Measurements from ENCODE around the gene RGSL1. TPM values are rescaled to one million over a fixed set of nuclear protein-coding genes. Genes with fewer than 3 reads are reported as not detected.

RGSL1 gene
- polyA plus RNA-seq, 12 donors: not detected

- peak; percentile 81 for DNase-seq
These were observed 138.8 kb downstream of the RGSL1 start, which contains the start of gene RNASEL for GRCh38 chr1:182588500-182589396. TSS of gene RNASEL (minus strand) at chr1:182589256. CDS start at chr1:182586806, 2,450 bp downstream.

- DNase-seq: no peak
These were observed 139.6 kb downstream of the RGSL1 start for GRCh38 chr1:182589520-182589919.

GRCh38 chr1:182589931-182590330 is 140.0 kb downstream of the RGSL1 start:
- no peak for DNase-seq

GRCh38 chr1:182595641-182596240 is 145.8 kb downstream of the RGSL1 start:
- DNase-seq: no peak

- no peak for DNase-seq
These were observed 147.0 kb downstream of the RGSL1 start for GRCh38 chr1:182596934-182597333.

- no peak for DNase-seq
These were observed 148.3 kb downstream of the RGSL1 start for GRCh38 chr1:182598296-182598695.

GRCh38 chr1:182599339-182599738 is 149.4 kb downstream of the RGSL1 start:
- DNase-seq: no peak

GRCh38 chr1:182600036-182600713 is 150.2 kb downstream of the RGSL1 start:
- DNase-seq: no peak

- no peak for DNase-seq
These were observed 150.9 kb downstream of the RGSL1 start for GRCh38 chr1:182600745-182601415.

GRCh38 chr1:182601416-182601786 is 151.5 kb downstream of the RGSL1 start:
- peak; percentile 86 for DNase-seq

GRCh38 chr1:182601913-182602312 is 152.0 kb downstream of the RGSL1 start:
- DNase-seq: no peak

- no peak for DNase-seq
These were observed 153.1 kb downstream of the RGSL1 start for GRCh38 chr1:182602935-182603645.

- no peak for DNase-seq
These were observed 153.8 kb downstream of the RGSL1 start for GRCh38 chr1:182603646-182604174.

GRCh38 chr1:182604175-182605164 is 154.5 kb downstream of the RGSL1 start, which contains the start of gene RGS16:
TSS of gene RGS16 (minus strand) at chr1:182604389. CDS start at chr1:182604259, 130 bp downstream.
- peak; percentile 92 for DNase-seq

GRCh38 chr1:182607566-182607965 is 157.6 kb downstream of the RGSL1 start:
- no peak for DNase-seq

- no peak for DNase-seq
These were observed 158.3 kb downstream of the RGSL1 start for GRCh38 chr1:182608236-182608635.

GRCh38 chr1:182608845-182609610 is 159.1 kb downstream of the RGSL1 start:
- no peak for DNase-seq

All from muscle of arm (tissue), 12 donors.